Fibroblast of lung (primary cell): Measurements from ENCODE around the gene NCEH1.

Experiments
- EZH2 ChIP-seq: IDR thresholded peaks from 2 replicates; pipeline ENCODE4 v1.5.1; 2012; ENCODE audit warnings: low read length, control low read depth, mild to moderate bottlenecking; ENCODE audit errors: missing control alignments
- TF ChIP-seq, protein P1 (sequence below), 2 donors: IDR thresholded peaks in 1 of 2; conservative IDR thresholded peaks in 1 of 2; 1 replicate in 1 of 2; 2 replicates in 1 of 2; pipeline ENCODE4 v1.5.1; 2011 to 2012; ENCODE audit warnings: low read length in 2 of 2, control low read depth in 1 of 2, inconsistent platforms in 1 of 2, low read depth in 1 of 2, mild to moderate bottlenecking in 1 of 2

DNA sequence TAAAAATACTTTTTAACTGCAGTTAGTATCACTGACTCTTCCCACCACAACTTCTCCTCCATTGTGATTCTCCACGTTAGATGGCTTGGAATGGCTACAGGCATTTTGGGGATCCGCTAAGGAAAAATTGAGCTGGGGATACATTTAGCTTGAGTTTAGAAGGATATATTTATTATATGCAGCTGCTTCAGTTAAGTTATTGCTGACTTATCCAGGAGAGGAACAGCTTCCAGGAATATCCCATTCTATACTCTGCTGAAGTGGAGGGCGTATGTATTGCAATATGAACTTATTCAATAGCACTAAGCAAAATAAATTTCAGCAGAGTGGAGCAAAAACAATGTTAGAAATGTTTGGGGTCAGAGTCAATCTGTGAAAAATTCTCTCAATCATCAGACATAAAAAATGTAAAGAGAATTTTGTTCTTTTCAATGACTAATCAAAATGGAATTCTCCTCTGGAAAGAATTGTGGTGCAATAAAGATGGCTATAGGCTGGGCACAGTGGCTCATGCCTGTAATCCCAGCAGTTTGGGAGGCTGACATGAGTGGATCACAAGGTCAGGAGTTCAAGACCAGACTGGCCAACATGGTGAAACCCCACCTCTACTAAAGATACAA, 84.7 kb downstream of the NCEH1 start:
- TF ChIP-seq, protein P1, sequence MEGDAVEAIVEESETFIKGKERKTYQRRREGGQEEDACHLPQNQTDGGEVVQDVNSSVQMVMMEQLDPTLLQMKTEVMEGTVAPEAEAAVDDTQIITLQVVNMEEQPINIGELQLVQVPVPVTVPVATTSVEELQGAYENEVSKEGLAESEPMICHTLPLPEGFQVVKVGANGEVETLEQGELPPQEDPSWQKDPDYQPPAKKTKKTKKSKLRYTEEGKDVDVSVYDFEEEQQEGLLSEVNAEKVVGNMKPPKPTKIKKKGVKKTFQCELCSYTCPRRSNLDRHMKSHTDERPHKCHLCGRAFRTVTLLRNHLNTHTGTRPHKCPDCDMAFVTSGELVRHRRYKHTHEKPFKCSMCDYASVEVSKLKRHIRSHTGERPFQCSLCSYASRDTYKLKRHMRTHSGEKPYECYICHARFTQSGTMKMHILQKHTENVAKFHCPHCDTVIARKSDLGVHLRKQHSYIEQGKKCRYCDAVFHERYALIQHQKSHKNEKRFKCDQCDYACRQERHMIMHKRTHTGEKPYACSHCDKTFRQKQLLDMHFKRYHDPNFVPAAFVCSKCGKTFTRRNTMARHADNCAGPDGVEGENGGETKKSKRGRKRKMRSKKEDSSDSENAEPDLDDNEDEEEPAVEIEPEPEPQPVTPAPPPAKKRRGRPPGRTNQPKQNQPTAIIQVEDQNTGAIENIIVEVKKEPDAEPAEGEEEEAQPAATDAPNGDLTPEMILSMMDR (conservative IDR thresholded peaks at IDR 0.05 in 1 of 2, IDR thresholded peaks at IDR 0.05 in 1 of 2; ENCODE audit: low read depth in 1 of 2, low read length in 2 of 2): no peak
- no peak for TF ChIP-seq EZH2
